HFF-Myc (cell line): ENCODE results near the gene HTT.

Source experiments
- DNase-seq: peaks from one replicate; pipeline ENCODE4 v3.0.0-alpha.2; 2011; ENCODE audit warnings: low read depth; ENCODE audit errors: extremely low read depth
- H3K4me3 ChIP-seq: replicated peaks from 2 replicates; pipeline ENCODE4 v1.5.1; 2011; ENCODE audit warnings: low read depth, mild to moderate bottlenecking, control low read depth, low read length
- TF ChIP-seq, protein P1 (sequence below): IDR thresholded peaks from 2 replicates; pipeline ENCODE4 v1.5.1; 2012; ENCODE audit warnings: mild to moderate bottlenecking, low read depth, low read length, control low read depth; ENCODE audit errors: missing control alignments

HTT gene

DNA sequence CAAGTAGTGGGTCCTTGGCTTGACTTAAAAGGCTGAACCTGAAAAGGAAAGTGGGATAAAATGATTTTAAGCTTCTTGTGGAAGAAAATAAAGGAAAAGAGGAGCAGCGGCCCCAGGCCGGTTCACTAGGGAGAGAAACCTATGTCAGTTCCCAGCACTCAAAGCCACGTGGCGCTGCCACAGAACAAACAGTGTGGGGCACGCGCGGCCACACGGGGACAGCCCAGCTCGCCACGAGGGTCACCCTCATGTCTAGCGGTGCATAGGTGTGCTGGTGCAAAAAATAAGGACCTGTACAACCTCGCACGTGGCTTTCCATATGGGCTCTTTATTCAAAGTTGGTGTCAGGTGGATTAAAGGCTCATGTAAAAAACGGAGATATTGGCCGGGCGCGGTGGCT is 191.6 kb downstream of the HTT start:
- H3K4me3 ChIP-seq: no peak overlapping the region
- DNase-seq: no peak
- TF ChIP-seq, protein P1, sequence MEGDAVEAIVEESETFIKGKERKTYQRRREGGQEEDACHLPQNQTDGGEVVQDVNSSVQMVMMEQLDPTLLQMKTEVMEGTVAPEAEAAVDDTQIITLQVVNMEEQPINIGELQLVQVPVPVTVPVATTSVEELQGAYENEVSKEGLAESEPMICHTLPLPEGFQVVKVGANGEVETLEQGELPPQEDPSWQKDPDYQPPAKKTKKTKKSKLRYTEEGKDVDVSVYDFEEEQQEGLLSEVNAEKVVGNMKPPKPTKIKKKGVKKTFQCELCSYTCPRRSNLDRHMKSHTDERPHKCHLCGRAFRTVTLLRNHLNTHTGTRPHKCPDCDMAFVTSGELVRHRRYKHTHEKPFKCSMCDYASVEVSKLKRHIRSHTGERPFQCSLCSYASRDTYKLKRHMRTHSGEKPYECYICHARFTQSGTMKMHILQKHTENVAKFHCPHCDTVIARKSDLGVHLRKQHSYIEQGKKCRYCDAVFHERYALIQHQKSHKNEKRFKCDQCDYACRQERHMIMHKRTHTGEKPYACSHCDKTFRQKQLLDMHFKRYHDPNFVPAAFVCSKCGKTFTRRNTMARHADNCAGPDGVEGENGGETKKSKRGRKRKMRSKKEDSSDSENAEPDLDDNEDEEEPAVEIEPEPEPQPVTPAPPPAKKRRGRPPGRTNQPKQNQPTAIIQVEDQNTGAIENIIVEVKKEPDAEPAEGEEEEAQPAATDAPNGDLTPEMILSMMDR: no peak

DNA sequence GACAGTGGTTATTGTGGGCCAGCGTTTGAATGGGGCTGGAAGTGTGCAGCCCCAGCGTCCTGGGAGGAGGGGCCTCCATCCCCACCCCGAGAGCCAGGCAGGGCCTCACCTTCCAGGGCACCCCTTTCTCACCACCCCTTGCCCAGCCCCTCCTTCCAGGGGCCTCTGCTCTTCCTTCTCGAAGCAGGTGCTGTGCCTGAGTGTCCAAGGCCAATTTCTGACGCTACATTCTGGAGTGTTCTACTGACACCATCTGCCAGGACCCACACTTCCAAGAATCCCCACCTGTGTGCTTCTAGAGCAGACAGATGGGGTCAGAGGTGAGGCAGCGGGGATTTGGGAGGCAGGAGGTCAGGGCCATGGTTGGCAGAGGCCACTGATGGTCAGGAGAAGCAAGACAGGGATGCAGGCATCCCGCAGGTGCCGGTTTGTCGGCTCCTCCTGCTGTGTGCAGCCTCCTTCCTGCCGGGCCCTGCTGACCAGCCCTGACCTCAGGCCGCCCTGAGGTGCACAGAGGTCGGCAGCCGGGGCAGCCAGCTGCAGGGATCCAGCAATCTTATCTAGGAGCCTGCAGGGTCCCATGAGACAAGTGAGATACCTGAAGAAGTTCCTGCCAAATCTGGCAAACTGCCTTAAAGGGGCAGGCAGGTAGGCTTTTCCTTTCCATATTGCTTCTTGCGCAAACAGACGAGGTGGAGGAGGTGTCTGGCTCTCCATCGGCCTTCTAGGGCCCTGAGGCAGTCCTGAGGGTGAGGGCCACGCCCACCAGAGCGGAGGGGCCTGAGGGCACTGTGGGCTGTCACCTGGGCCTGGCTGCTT is 193.3 kb downstream of the HTT start:
- no peak for DNase-seq
- TF ChIP-seq, protein P1: no peak
- H3K4me3 ChIP-seq: no peak overlapping the region

DNA sequence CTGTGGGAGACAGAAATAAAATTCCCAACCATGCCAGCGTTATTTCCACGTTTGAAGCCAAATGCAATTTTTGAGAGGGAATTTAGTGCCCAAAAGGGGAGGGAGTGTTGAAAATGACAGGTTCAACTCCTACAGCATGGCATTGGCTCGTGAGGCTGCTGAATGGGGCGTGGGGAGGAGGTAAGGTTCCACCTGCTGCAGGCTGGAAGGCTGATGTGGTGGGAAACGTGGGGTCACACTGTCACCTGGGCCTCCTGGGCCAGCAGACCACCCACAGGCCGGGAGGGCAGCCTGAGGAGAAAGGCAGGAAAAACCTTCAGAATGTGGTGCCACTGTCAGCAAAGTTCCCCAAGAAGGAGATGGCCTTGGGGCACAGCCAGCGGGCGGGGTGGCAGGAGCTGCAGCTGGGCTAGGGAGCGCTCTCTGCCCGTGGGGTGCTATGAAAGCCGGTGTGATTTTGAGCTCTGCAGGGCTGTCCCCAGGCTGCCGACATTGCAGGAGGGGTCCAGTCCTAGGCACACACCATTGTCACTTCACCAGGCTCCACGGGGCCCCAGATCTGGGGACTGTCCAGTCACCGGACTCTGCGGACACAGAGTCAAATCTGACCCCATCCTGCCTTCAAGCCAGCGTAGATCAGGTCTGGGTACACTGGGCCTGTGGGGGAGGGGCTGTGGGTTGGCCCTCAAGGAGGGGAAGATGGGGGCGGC is 194.1 kb downstream of the HTT start:
- no peak overlapping the region for H3K4me3 ChIP-seq

GRCh38 chr4:3269105-3269927 is 194.8 kb downstream of the HTT start:
- TF ChIP-seq, protein P1: no peak
- no peak overlapping the region for H3K4me3 ChIP-seq
- no peak for DNase-seq

More for the DNA sequence above, 194.1 kb downstream of the HTT start:
- no peak for DNase-seq
- TF ChIP-seq, protein P1: no peak

- H3K4me3 ChIP-seq: no peak overlapping the region
- TF ChIP-seq, protein P1: no peak
- DNase-seq: no peak
These were observed 195.6 kb downstream of the HTT start for GRCh38 chr4:3269991-3270611.

DNA sequence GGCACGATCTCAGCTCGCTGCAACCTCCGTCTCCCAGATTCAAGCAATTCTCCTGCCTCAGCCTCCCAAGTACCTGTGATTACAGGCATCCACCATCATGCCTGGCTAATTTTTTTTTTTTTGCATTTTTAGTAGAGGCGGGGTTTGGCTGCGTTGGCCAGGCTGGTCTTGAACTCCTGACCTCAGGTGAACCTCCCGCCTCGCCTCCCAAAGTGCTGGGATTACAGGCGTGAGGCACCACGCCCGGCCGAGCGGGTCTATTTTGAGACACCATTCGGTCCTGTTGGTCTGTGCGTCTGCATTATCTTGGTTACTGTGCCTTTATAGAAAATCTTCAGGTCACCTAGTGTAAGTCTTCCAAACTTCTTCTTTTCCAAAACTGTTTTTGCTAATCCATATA is 196.7 kb downstream of the HTT start:
- TF ChIP-seq, protein P1: no peak
- H3K4me3 ChIP-seq: no peak overlapping the region
- DNase-seq: no peak
